Activated CD4-positive, alpha-beta memory T cell treated with anti-CD3 and anti-CD28 coated beads, Interleukin-2, amount 10 ng/mL, durations not matched to agents 7 days and 5 days (primary cell): Measurements from ENCODE around the gene TOP1. TPM values are rescaled to one million over a fixed set of nuclear protein-coding genes. Genes with fewer than 3 reads are reported as not detected.

Source experiments
- CTCF ChIA-PET: fragments of 350-600 bp; sonication (Branson Sonifier 250); formaldehyde crosslinking; loops from one replicate; lab custom pipeline; 2021; ENCODE audit warnings: antibody characterized with exemption, inconsistent platforms; lab: Charles Lee
- POLR2A ChIA-PET: fragments of 350-600 bp; sonication (Branson Sonifier 250); formaldehyde crosslinking; loops from one replicate; lab custom pipeline; 2021; ENCODE audit warnings: antibody characterized with exemption; lab: Charles Lee
- DNase-seq: peaks from one replicate; pipeline ENCODE4 v3.0.0-alpha.2; 2020
- H3K27ac Mint-ChIP-seq: one replicate; pipeline ENCODE4 v1.8.0; 2021; ENCODE audit warnings: mild to moderate bottlenecking, mixed read lengths
- H3K27me3 Mint-ChIP-seq: one replicate; pipeline ENCODE4 v1.8.0; 2021; ENCODE audit warnings: mixed read lengths
- H3K36me3 Mint-ChIP-seq: one replicate; pipeline ENCODE4 v1.8.0; 2021; ENCODE audit warnings: low read depth, mixed read lengths
- H3K4me1 Mint-ChIP-seq: one replicate; pipeline ENCODE4 v1.8.0; 2021; ENCODE audit warnings: mixed read lengths
- H3K4me3 Mint-ChIP-seq: one replicate; pipeline ENCODE4 v1.8.0; 2021; ENCODE audit warnings: mild to moderate bottlenecking, mixed read lengths
- H3K9me3 Mint-ChIP-seq: one replicate; pipeline ENCODE4 v1.8.0; 2021; ENCODE audit warnings: mixed read lengths
- total RNA-seq, 2 experiments: library from RNA; stranded (reverse); gene quantifications; one replicate each; pipeline ENCODE4 v1.2.3, GENCODE V29; 2021

The TOP1 gene
- total RNA-seq, 2 experiments from 2014 or later, result 67.5 to 68.0 TPM

DNA sequence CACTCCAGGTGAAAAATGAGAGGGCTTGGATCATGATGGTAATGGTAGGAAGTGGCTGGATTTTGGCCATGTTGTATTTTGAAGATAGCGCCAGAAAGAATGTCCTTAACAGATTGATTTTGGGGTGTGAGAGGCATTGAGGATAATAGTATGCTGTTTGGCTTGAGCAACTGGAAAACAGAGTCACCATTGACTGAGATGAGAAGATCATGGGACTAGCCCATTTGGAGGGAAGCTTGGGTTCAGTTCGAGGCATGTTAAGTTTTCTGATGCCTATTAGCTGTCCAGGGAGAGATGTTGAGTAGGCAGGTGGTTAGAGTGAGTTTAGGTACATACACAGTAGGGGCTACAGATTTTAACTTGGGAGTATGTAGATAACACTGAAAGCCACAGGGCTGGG, 132.1 kb downstream of the TOP1 start:
- H3K27me3 Mint-ChIP-seq, result no peaks in the 10 kb centered on the region
- POLR2A ChIA-PET, result interaction anchor here (1.5 to 15.5 kb wide), 2 partner anchors 10 to 20 kb away, joined by 3 to 466 read pairs; partner anchors contain the start of gene PLCG1
- H3K4me1 Mint-ChIP-seq, result peaks cover 71% of the 10 kb centered on the region
- H3K4me3 Mint-ChIP-seq, result no peak overlapping the region
- no peak for DNase-seq
- H3K36me3 Mint-ChIP-seq, result peaks cover 80% of the 10 kb centered on the region
- H3K9me3 Mint-ChIP-seq, result no peaks in the 10 kb centered on the region
- CTCF ChIA-PET, result no interaction called here
- H3K27ac Mint-ChIP-seq, result peak overlapping the region; percentile 97

DNA sequence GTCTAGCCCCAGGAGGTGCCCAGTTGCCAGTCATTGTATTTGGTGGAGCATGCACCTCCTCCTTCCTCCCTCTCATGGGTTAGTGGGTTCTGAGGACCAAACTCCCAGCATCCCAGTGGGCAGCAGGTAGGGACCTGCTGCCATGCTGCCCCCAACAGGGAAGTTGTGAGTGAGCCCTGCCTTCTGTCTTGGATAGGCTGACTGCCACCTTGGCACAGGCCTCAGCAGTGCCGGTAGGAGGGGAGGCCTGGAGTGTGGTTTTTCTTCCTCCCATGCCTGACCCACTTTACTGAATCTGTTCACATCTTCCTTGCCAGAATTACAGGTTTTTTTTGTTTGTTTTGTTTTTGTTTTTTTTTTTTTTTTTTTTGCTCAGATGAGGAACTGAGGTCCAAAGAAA, 133.3 kb downstream of the TOP1 start:
- Mint-ChIP-seq H3K4me1 (peaks cover 69% of the 10 kb centered on the region), H3K9me3 (no peaks in the 10 kb centered on the region), H3K27me3 (no peaks in the 10 kb centered on the region), H3K27ac (peak overlapping the region; percentile 64), H3K36me3 (peaks cover 87% of the 10 kb centered on the region), H3K4me3 (no peak overlapping the region)
- ChIA-PET POLR2A (interaction anchor here (1.5 to 15.5 kb wide), 2 partner anchors 9 to 21 kb away, joined by 3 to 466 read pairs; partner anchors contain the start of gene PLCG1), CTCF (interaction anchor here (2.3 kb wide), 1 partner anchor 27 kb away, joined by 8 read pairs; no protein-coding TSS in a partner anchor)
- DNase-seq, result no peak

DNA sequence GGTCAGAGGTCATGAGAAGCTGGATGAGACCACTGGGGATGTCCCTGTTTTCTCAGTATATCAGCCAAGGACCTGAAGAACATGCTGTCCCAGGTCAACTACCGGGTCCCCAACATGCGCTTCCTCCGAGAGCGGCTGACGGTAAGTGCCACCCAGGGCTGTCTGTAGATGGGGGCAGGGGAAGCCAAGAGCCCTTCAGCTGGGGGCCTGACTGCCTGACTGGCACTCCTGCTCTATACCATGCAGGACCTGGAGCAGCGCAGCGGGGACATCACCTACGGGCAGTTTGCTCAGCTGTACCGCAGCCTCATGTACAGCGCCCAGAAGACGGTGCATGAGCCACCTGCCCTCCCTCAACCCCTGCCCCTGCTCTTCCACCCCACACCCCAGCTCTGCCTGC, 133.8 kb downstream of the TOP1 start:
- Mint-ChIP-seq H3K4me1 (peaks cover 69% of the 10 kb centered on the region), H3K36me3 (peaks cover 92% of the 10 kb centered on the region), H3K9me3 (no peaks in the 10 kb centered on the region), H3K27me3 (no peaks in the 10 kb centered on the region), H3K4me3 (no peak overlapping the region), H3K27ac (no peak overlapping the region)
- ChIA-PET POLR2A (interaction anchor here (15.5 kb wide), 1 partner anchor 22 kb away, joined by 466 read pairs; the partner anchor contains the start of gene PLCG1), CTCF (interaction anchor here (2.3 kb wide), 1 partner anchor 28 kb away, joined by 8 read pairs; no protein-coding TSS in a partner anchor)
- no peak for DNase-seq

DNA sequence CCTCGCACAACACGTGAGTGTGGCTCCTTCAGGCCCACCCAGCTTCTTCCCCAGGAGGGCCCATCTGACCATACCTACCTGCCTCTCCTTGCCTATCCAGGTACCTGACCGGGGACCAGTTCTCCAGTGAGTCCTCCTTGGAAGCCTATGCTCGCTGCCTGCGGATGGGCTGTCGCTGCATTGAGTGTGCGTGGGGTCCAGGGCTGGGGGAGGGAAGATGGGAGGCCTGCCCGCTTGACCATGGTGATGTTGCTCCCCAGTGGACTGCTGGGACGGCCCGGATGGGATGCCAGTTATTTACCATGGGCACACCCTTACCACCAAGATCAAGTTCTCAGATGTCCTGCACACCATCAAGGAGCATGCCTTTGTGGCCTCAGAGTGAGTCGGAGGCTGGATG, 135.2 kb downstream of the TOP1 start:
- no peaks in the 10 kb centered on the region for H3K27me3 Mint-ChIP-seq
- ChIA-PET CTCF (interaction anchor here (2.3 kb wide), 1 partner anchor 29 kb away, joined by 8 read pairs; no protein-coding TSS in a partner anchor), POLR2A (interaction anchor here (15.5 kb wide), 1 partner anchor 23 kb away, joined by 466 read pairs; the partner anchor contains the start of gene PLCG1)
- peaks cover 94% of the 10 kb centered on the region for H3K36me3 Mint-ChIP-seq
- H3K27ac Mint-ChIP-seq, result no peak overlapping the region
- no peak overlapping the region for H3K4me3 Mint-ChIP-seq
- DNase-seq, result no peak
- peaks cover 62% of the 10 kb centered on the region for H3K4me1 Mint-ChIP-seq
- H3K9me3 Mint-ChIP-seq, result no peaks in the 10 kb centered on the region

DNA sequence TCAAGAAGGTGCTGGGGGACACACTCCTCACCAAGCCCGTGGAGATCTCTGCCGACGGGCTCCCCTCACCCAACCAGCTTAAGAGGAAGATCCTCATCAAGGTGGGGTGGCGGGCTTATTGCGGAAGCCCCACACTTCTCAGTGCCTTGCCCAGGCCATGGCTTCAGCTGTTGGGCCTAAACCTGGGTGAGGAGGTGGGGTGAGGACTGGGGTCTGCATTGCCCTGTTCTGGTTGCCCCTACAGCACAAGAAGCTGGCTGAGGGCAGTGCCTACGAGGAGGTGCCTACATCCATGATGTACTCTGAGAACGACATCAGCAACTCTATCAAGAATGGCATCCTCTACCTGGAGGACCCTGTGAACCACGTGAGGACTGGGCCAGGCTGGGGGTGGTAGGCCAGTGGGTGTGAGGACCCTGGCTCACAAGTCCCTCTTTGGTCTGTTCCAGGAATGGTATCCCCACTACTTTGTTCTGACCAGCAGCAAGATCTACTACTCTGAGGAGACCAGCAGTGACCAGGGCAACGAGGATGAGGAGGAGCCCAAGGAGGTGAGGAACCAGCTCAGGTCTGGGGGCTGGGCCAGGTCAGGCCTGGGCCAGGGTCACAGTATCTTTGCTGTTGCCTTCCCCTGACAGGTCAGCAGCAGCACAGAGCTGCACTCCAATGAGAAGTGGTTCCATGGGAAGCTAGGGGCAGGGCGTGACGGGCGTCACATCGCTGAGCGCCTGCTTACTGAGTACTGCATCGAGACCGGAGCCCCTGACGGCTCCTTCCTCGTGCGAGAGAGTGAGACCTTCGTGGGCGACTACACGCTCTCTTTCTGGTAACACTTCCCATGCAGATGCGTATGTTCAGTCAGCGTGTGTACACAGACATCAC, 136.6 kb downstream of the TOP1 start:
- DNase-seq, result no peak
- Mint-ChIP-seq H3K9me3 (no peaks in the 10 kb centered on the region), H3K27me3 (no peaks in the 10 kb centered on the region), H3K4me3 (no peak overlapping the region), H3K27ac (no peak overlapping the region), H3K36me3 (peaks cover 95% of the 10 kb centered on the region), H3K4me1 (peaks cover 48% of the 10 kb centered on the region)
- ChIA-PET POLR2A (interaction anchor here (1.3 to 4.2 kb wide), 2 partner anchors 8 to 15 kb away, joined by 6 to 11 read pairs; no protein-coding TSS in a partner anchor), CTCF (no interaction called here)

DNA sequence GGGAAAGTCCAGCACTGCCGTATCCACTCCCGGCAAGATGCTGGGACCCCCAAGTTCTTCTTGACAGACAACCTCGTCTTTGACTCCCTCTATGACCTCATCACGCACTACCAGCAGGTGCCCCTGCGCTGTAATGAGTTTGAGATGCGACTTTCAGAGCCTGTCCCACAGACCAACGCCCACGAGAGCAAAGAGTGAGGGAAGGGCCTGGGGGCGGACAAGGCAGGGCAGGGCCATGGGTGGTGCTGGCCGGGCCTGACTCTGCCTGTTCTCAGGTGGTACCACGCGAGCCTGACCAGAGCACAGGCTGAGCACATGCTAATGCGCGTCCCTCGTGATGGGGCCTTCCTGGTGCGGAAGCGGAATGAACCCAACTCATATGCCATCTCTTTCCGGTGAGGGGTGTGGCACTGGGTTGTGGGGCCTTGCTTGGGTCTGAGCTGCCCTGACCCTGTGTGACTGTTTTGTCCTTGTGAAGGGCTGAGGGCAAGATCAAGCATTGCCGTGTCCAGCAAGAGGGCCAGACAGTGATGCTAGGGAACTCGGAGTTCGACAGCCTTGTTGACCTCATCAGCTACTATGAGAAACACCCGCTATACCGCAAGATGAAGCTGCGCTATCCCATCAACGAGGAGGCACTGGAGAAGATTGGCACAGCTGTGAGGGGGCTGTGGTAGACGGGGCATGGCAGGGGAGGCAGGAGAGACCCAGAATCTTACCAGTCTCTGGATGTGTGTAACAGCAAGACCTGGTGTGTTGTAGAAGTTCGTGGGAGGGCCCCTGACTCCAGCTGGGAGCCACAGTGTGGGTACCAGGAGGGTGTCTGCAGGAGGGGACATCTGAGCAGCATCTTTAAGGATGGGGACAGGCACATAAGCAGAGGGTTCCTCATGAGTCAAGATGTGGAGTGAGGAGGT, 137.8 kb downstream of the TOP1 start:
- H3K36me3 Mint-ChIP-seq, result peaks cover 95% of the 10 kb centered on the region
- no peak for DNase-seq
- no peaks in the 10 kb centered on the region for H3K9me3 Mint-ChIP-seq
- no peaks in the 10 kb centered on the region for H3K27me3 Mint-ChIP-seq
- peak overlapping the region; percentile 38 for H3K27ac Mint-ChIP-seq
- peaks cover 39% of the 10 kb centered on the region for H3K4me1 Mint-ChIP-seq
- H3K4me3 Mint-ChIP-seq, result no peak overlapping the region
- CTCF ChIA-PET, result interaction anchor here (0.9 to 1.0 kb wide), 2 partner anchors 23 to 60 kb away, joined by 3 read pairs; no protein-coding TSS in a partner anchor
- POLR2A ChIA-PET, result interaction anchor here (1.3 to 4.8 kb wide), 4 partner anchors 9 to 28 kb away, joined by 6 to 39 read pairs (median 11); partner anchors contain the start of gene PLCG1

DNA sequence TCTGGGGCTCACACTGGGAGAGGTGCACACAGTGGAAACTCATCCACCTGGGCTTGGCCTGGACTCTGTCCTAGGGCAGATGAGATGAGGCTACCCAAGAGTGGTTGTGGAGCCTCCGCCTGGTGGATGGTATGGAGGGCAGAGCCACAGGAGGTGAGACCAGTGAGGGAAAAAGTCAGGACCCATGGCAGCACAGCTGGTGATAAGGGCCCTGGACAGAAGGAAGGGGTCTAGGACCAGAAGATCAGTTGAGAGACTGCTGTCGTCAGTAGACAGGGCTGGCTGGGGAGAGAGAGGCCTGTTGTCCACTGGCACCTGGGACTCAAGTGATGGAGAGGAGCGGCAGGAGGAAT, 138.5 kb downstream of the TOP1 start:
- no peak for DNase-seq
- no peaks in the 10 kb centered on the region for H3K27me3 Mint-ChIP-seq
- H3K4me1 Mint-ChIP-seq, result peaks cover 35% of the 10 kb centered on the region
- POLR2A ChIA-PET, result interaction anchor here (2.5 to 4.8 kb wide), 3 partner anchors 9 to 29 kb away, joined by 11 to 39 read pairs (median 11); partner anchors contain the start of gene PLCG1
- no peaks in the 10 kb centered on the region for H3K9me3 Mint-ChIP-seq
- CTCF ChIA-PET, result interaction anchor here (0.9 kb wide), 1 partner anchor 59 kb away, joined by 3 read pairs; no protein-coding TSS in a partner anchor
- peak overlapping the region; percentile 38 for H3K27ac Mint-ChIP-seq
- H3K4me3 Mint-ChIP-seq, result no peak overlapping the region
- peaks cover 95% of the 10 kb centered on the region for H3K36me3 Mint-ChIP-seq

DNA sequence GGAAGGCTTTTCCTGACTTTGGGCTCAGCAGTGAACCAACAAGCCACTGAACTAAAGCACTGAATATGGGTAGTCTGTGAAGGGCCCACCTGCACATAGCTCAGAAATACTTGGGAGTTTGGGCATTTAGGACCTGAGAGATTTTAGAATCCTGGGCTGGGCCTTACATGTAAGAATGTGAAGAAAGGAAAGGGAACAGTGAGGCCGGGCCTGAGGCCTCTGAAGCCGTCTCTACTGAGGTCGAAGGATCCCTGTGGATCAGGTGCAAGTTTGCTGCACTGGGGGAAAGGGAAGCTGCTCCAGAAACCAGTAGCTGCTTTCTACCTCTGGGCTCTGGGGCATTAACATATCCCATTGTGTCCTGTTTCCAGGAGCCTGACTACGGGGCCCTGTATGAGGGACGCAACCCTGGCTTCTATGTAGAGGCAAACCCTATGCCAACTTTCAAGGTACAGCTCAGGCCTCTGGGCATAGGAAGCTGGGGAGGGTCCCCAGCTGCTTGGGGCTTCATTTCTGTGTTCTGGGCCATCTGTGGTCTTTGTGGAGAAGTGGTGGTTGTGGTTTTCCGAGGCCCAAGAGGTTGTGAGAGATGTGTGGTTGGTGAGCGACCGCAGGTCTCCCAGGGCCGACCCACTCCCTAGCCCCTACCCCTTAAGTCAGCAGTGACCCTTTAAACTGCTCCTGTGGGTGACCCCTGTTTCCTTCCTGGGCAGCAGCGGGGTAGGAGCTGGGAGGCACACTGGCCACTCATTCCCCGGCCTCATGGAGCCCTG, 139.0 kb downstream of the TOP1 start:
- H3K36me3 Mint-ChIP-seq, result peaks cover 97% of the 10 kb centered on the region
- POLR2A ChIA-PET, result interaction anchor here (2.5 to 4.8 kb wide), 3 partner anchors 10 to 29 kb away, joined by 11 to 39 read pairs (median 11); partner anchors contain the start of gene PLCG1
- CTCF ChIA-PET, result interaction anchor here (1.0 kb wide), 1 partner anchor 32 kb away, joined by 3 read pairs; no protein-coding TSS in a partner anchor
- no peak overlapping the region for H3K4me3 Mint-ChIP-seq
- H3K27me3 Mint-ChIP-seq, result no peaks in the 10 kb centered on the region
- H3K4me1 Mint-ChIP-seq, result peaks cover 35% of the 10 kb centered on the region
- DNase-seq, result no peak
- H3K9me3 Mint-ChIP-seq, result no peaks in the 10 kb centered on the region
- peak overlapping the region; percentile 38 for H3K27ac Mint-ChIP-seq

DNA sequence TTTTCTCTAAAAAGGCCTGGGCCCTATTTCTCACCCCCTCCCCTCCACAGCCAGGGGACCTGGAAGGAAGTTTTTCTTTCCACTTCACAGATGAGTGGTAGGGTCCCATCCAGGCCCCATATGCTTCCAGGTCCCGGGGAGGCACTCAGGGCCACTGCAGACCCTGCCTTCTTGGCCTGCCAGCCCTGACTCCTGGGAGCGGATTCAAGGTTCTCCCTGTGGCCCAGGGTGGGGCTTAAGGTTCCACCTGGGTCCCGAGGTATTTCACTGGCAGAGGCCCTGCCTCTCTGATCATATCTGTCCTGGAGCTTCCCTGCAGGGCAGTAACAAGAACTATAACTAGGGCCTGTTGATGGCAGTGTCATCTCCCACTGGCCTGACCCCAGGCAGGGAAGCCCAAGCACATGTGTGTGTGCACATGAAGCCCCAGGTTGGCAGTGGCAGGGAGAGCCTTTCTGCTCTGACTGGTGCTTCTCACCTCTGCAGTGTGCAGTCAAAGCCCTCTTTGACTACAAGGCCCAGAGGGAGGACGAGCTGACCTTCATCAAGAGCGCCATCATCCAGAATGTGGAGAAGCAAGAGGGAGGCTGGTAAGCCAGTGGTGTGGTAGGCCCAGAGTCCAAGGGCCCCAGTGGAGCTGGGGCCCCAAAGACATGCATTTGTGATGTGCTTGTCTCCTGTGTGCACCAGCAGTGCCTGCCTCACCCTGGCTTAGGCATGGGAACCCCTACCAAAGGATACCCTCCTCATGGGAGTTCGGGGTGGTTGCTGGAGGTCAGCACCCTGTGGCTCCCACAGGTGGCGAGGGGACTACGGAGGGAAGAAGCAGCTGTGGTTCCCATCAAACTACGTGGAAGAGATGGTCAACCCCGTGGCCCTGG, 139.9 kb downstream of the TOP1 start:
- no peak for DNase-seq
- Mint-ChIP-seq H3K27ac (peak overlapping the region; percentile 16), H3K27me3 (no peaks in the 10 kb centered on the region), H3K36me3 (peaks cover 97% of the 10 kb centered on the region), H3K4me1 (peaks cover 34% of the 10 kb centered on the region), H3K4me3 (no peak overlapping the region), H3K9me3 (no peaks in the 10 kb centered on the region)
- ChIA-PET CTCF (interaction anchor here (1.0 kb wide), 1 partner anchor 31 kb away, joined by 3 read pairs; no protein-coding TSS in a partner anchor), POLR2A (interaction anchor here (0.8 to 4.8 kb wide), 5 partner anchors 11 to 30 kb away, joined by 3 to 39 read pairs (median 11); partner anchors contain the start of gene PLCG1)

DNA sequence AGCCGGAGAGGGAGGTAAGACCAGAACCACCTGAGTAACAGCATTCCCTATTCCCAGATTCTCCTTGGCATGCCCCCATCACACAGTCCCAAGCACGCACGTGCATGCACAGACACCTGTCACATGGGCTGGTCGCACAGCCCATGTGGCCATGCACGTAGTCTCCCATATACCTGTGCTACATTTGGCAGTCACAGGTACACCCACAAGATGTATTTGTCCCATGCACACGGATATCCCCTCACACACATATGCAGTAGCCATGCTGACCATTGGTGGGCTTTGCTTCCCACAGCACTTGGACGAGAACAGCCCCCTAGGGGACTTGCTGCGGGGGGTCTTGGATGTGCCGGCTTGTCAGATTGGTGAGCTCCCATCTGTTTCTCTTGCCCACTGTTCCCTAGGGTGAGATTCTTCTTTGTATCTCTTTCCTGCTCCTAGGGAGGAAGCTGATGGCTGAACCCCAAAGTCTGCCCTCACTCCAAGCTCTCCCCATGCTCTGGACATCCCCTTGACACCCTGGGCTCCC, 140.6 kb downstream of the TOP1 start:
- Mint-ChIP-seq H3K27me3 (no peaks in the 10 kb centered on the region), H3K4me3 (no peak overlapping the region), H3K27ac (no peak overlapping the region), H3K36me3 (peaks cover 97% of the 10 kb centered on the region), H3K9me3 (no peaks in the 10 kb centered on the region), H3K4me1 (peaks cover 31% of the 10 kb centered on the region)
- ChIA-PET CTCF (no interaction called here), POLR2A (interaction anchor here (0.8 to 4.8 kb wide), 3 partner anchors 11 to 31 kb away, joined by 3 to 39 read pairs (median 9); no protein-coding TSS in a partner anchor)
- DNase-seq, result no peak
